ENCODE measurements around the gene FRMPD3.

DNA sequence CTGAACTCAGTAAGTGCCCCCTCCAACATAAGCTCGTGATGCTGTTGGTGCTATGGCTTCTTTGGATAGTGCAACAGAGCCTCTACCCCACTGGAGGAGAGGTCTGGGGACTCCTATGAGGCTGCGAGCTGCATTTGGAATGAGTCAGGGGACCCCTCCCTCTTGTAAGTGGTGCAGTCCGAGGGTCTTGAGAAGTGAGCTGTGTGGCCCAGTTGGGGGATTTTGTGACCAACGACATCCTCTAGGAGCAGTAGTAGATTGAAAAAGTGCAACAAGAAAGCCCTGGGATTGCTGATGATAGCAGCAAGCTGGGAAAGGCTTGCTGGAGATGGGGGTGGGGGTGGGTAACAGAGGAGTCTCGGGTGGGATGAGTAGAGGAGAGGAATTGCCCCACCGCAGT lies 3.1 kb downstream of the FRMPD3 start:
- TF ChIP-seq CTCF (IDR thresholded peaks at IDR 0.05) (no peak), ESRRA (IDR thresholded peaks at IDR 0.05; ENCODE audit: borderline replicate concordance, low read length) (no peak), POLR2A (IDR thresholded peaks at IDR 0.05; ENCODE audit: low read length) (no peak), RAD21 (conservative IDR thresholded peaks at IDR 0.05 in 1 of 2, IDR thresholded peaks at IDR 0.05 in 1 of 2) (no peak), KDM1A (IDR thresholded peaks at IDR 0.05; ENCODE audit: low read depth) (no peak), NFE2L2 (conservative IDR thresholded peaks at IDR 0.05; ENCODE audit: low read length) (no peak)
- TF ChIP-seq, protein P1, sequence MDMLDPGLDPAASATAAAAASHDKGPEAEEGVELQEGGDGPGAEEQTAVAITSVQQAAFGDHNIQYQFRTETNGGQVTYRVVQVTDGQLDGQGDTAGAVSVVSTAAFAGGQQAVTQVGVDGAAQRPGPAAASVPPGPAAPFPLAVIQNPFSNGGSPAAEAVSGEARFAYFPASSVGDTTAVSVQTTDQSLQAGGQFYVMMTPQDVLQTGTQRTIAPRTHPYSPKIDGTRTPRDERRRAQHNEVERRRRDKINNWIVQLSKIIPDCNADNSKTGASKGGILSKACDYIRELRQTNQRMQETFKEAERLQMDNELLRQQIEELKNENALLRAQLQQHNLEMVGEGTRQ (IDR thresholded peaks at IDR 0.05): no peak
- TF ChIP-seq, protein P2, sequence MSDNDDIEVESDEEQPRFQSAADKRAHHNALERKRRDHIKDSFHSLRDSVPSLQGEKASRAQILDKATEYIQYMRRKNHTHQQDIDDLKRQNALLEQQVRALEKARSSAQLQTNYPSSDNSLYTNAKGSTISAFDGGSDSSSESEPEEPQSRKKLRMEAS (IDR thresholded peaks at IDR 0.05): no peak
